ENCODE data around the gene HRH1.

- TF ChIP-seq POLR2A (IDR thresholded peaks at IDR 0.05) = peak in 1 of 2 donors; percentile 46
- TF ChIP-seq, protein P1, sequence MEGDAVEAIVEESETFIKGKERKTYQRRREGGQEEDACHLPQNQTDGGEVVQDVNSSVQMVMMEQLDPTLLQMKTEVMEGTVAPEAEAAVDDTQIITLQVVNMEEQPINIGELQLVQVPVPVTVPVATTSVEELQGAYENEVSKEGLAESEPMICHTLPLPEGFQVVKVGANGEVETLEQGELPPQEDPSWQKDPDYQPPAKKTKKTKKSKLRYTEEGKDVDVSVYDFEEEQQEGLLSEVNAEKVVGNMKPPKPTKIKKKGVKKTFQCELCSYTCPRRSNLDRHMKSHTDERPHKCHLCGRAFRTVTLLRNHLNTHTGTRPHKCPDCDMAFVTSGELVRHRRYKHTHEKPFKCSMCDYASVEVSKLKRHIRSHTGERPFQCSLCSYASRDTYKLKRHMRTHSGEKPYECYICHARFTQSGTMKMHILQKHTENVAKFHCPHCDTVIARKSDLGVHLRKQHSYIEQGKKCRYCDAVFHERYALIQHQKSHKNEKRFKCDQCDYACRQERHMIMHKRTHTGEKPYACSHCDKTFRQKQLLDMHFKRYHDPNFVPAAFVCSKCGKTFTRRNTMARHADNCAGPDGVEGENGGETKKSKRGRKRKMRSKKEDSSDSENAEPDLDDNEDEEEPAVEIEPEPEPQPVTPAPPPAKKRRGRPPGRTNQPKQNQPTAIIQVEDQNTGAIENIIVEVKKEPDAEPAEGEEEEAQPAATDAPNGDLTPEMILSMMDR (IDR thresholded peaks at IDR 0.05) = peak in 1 of 4 experiments; percentile 1
These were observed at the start of gene HRH1 for GRCh38 chr3:11154036-11154952.

Data from uterus (tissue), 2 donors.